K562 (cell line): ENCODE measurements around the gene HCN1. TPM values are rescaled to one million over a fixed set of nuclear protein-coding genes. Genes with fewer than 3 reads are reported as not detected.

Source experiments
- ATAC-seq: fragments of 200-7000 bp; cut with Tn5 transposase; 3 replicates; pipeline ENCODE4 v1.9.1; 2020; ENCODE audit warnings: moderate library complexity
- BruUV-seq: library from RNA; stranded (reverse); fragments of 400-500 nt; replicated peaks from 2 replicates; lab custom pipeline; 2021; lab: Mats Ljungman, UMichigan
- CTCF ChIA-PET: fragments of 300-600 bp; formaldehyde crosslinking; extraction: SDS; loops from one replicate; lab custom pipeline; 2021; ENCODE audit warnings: low intra/inter-chr PET ratio; lab: Yijun Ruan, JAX
- POLR2A ChIA-PET: fragments of 300-600, 350-650 bp; sonication (Branson Sonifier 250); formaldehyde crosslinking; extraction: SDS; loops from one replicate; lab custom pipeline; 2021; ENCODE audit warnings: antibody characterized with exemption, inconsistent platforms; lab: Yijun Ruan, JAX
- DNase-seq, 4 experiments: peaks; one replicate each; pipeline versions ENCODE4 v3.0.0 to v3.0.0-alpha.2; 2011 to 2018; ENCODE audit warnings: low spot score in 3 of 4, mixed read lengths in 3 of 4; ENCODE audit errors: extremely low read depth in 1 of 4
- FAIRE-seq: peaks from 2 replicates; lab custom pipeline; 2011; peaks lifted over from hg19 to GRCh38; lab: Jason Lieb, UNC
- H2AFZ ChIP-seq: 2 replicates; pipeline ENCODE4 v1.6.0; 2011; ENCODE audit warnings: low read depth, low read length, control low read depth, inconsistent platforms
- H3K27ac ChIP-seq: fragments of 200-600 bp; 3 replicates; pipeline ENCODE4 v1.8.0; 2011; ENCODE audit warnings: low read depth, mild to moderate bottlenecking, control low read depth, inconsistent platforms, low read length, moderate library complexity, mixed read lengths; ENCODE audit errors: extremely low read depth
- H3K27me3 ChIP-seq, 2 experiments: fragments of 300-600 bp in 1 of 2; 2 replicates in 1 of 2; 3 replicates in 1 of 2; pipeline versions ENCODE4 v1.6.0 to v1.8.0; 2011; ENCODE audit warnings: inconsistent platforms in 2 of 2, low read length in 2 of 2, mild to moderate bottlenecking in 1 of 2, mixed read lengths in 1 of 2, moderate library complexity in 1 of 2; ENCODE audit not compliant: control insufficient read depth in 2 of 2, insufficient read depth in 2 of 2
- H3K36me3 ChIP-seq: fragments of 300-600 bp; 3 replicates; pipeline ENCODE4 v1.8.0; 2011; ENCODE audit warnings: mild to moderate bottlenecking, low read length, inconsistent platforms; ENCODE audit not compliant: control insufficient read depth, insufficient read depth
- H3K4me1 ChIP-seq, 2 experiments: fragments of 200-600 bp in 1 of 2; replicated peaks in 1 of 2; 2 replicates in 1 of 2; 3 replicates in 1 of 2; pipeline versions ENCODE4 v1.5.1 to v1.8.0; 2011; ENCODE audit warnings: inconsistent platforms in 2 of 2, low read length in 2 of 2, mild to moderate bottlenecking in 1 of 2, mixed read lengths in 1 of 2, moderate library complexity in 1 of 2; ENCODE audit not compliant: control insufficient read depth in 2 of 2, insufficient read depth in 2 of 2
- H3K4me2 ChIP-seq: 2 replicates; pipeline ENCODE4 v1.6.1; 2011; ENCODE audit warnings: low read length, control low read depth, inconsistent platforms, mixed read lengths; ENCODE audit not compliant: insufficient read depth
- H3K4me3 ChIP-seq: fragments of 200-600 bp; sonication (generic), shearing (Covaris generic); 2 replicates; pipeline ENCODE4 v1.5.1; 2016; ENCODE audit warnings: control low read depth, inconsistent platforms
- H3K79me2 ChIP-seq: fragments of 200-600 bp; 3 replicates; pipeline ENCODE4 v1.8.0; 2011; ENCODE audit warnings: low read length, inconsistent platforms; ENCODE audit not compliant: control insufficient read depth, insufficient read depth
- H3K9ac ChIP-seq, 2 experiments: 2 replicates each; pipeline versions ENCODE4 v1.6.0 to v1.6.1; 2011; ENCODE audit warnings: low read depth in 2 of 2, low read length in 2 of 2, control low read depth in 1 of 2, inconsistent platforms in 1 of 2, mild to moderate bottlenecking in 1 of 2, mixed read lengths in 1 of 2; ENCODE audit not compliant: insufficient read depth in 1 of 2
- H3K9me1 ChIP-seq: one replicate; pipeline ENCODE4 v1.6.0; 2011; ENCODE audit warnings: inconsistent platforms, mild to moderate bottlenecking, low read length, moderate library complexity; ENCODE audit not compliant: control insufficient read depth, insufficient read depth
- H3K9me3 ChIP-seq: replicated peaks from 2 replicates; pipeline ENCODE4 v1.5.1; 2011; ENCODE audit warnings: low read depth, low read length, inconsistent platforms; ENCODE audit not compliant: control insufficient read depth, insufficient read depth
- H4K20me1 ChIP-seq: replicated peaks from 2 replicates; pipeline ENCODE4 v1.6.1; 2011; ENCODE audit warnings: low read length, inconsistent platforms, mixed read lengths; ENCODE audit not compliant: control insufficient read depth, insufficient read depth
- C11orf30 ChIP-seq: fragments of 450-650 bp; IDR thresholded peaks from 2 replicates; pipeline ENCODE4 v1.6.1; 2016; ENCODE audit warnings: low read depth, mild to moderate bottlenecking
- ZNF133 ChIP-seq: fragments of 250-450 bp; sonication (Bioruptor Pico); IDR thresholded peaks from 2 replicates; pipeline ENCODE4 v1.4.0; 2020; ENCODE audit warnings: mild to moderate bottlenecking
- ZNF263 ChIP-seq: sonication (generic); formaldehyde crosslinking; IDR thresholded peaks from 2 replicates; pipeline ENCODE4 v1.8.0; 2022; ENCODE audit warnings: mild to moderate bottlenecking, missing genetic modification reagents, borderline replicate concordance
- ZNF280B ChIP-seq: fragments of 250-450 bp; sonication (Bioruptor Pico); IDR thresholded peaks from 2 replicates; pipeline ENCODE4 v1.5.1; 2021; ENCODE audit warnings: mild to moderate bottlenecking
- whole genome bisulfite sequencing: fragments of 100-300 bp; shearing (Covaris generic); methylation state at CpG from one replicate; pipeline ENCODE4 v1.1.6; 2016; ENCODE audit warnings: low coverage, mixed read lengths; ENCODE audit not compliant: insufficient coverage; ENCODE audit errors: missing lambda C conversion rate; 5-methylcytosine and 5-hydroxymethylcytosine counted together
- in situ Hi-C: fragments of 300-500 bp; cut with MboI; formaldehyde crosslinking; loops from 4 replicates; pipeline ENCODE4 v1.15.0; 2018; ENCODE audit warnings: inconsistent platforms, mixed read lengths
- intact Hi-C: fragments of 100-400 bp; cut with micrococcal nuclease; formaldehyde crosslinking; loops from 2 replicates; pipeline ENCODE4 v1.14.2; 2022
- polyA plus RNA-seq, 8 experiments: library from polyadenylated mRNA; depleted of rRNA in 4 of 8; stranded (reverse) in 5 of 8; unstranded in 3 of 8; fragments of >200 nt; fragmentation: Nextera tagmentation in 2 of 8; fragmentation: Illumina TruSeq in 1 of 8; extraction: Ambion mirVana in 2 of 8; extraction: Trizol in 1 of 8; gene quantifications; 2 replicates each; pipeline versions ENCODE4 v1.2.1 to v1.2.3, GENCODE V29; 2011 to 2014; ENCODE audit warnings: inconsistent platforms in 1 of 8, missing spikeins in 1 of 8
- total RNA-seq, 7 experiments: library from RNA; depleted of rRNA in 6 of 7; stranded (reverse); fragments of >200 nt in 6 of 7; fragmentation: Illumina TruSeq in 2 of 7; extraction: Trizol in 2 of 7; gene quantifications; 2 replicates each; pipeline versions ENCODE4 v1.2.1 to v1.2.3, GENCODE V29; 2011 to 2021; ENCODE audit warnings: low replicate concordance in 1 of 7
- TF ChIP-seq, protein P1 (sequence below), 2 experiments: IDR thresholded peaks in 1 of 2; conservative IDR thresholded peaks in 1 of 2; 2 replicates each; pipeline ENCODE4 v1.6.1; 2016; ENCODE audit warnings: low read depth in 2 of 2, mild to moderate bottlenecking in 1 of 2, missing compliant biosample characterization in 1 of 2, missing genetic modification characterization in 1 of 2, moderate library complexity in 1 of 2

HCN1 gene
- total and polyA plus RNA-seq, 9 of the 15 experiments (the other 6 are each of a cell fraction or from before 2014, with no cell fraction given), result not detected

GRCh38 chr5:45694971-45695803 lies 993 bp downstream of the HCN1 start:
- Histone ChIP-seq H3K4me2 (no peak overlapping the region), H3K79me2 (no peaks in the 10 kb centered on the region), H3K4me1 (no peaks in the 10 kb centered on the region), H3K36me3 (no peaks in the 10 kb centered on the region), H3K4me3 (no peak overlapping the region), H3K9me1 (no peaks in the 10 kb centered on the region), H4K20me1 (no peaks in the 10 kb centered on the region), H2AFZ (no peak overlapping the region), H3K27ac (no peak overlapping the region), H3K27me3 (no peaks in the 10 kb centered on the region), H3K9me3 (no peaks in the 10 kb centered on the region), H3K9ac (no peak overlapping the region)
- FAIRE-seq (no peak), DNase-seq (no peak), ATAC-seq (no peak)
- no TSS peak for BruUV-seq
- TF ChIP-seq ZNF133 (CRISPR knock-in tag), result no peak
- TF ChIP-seq, protein P1, sequence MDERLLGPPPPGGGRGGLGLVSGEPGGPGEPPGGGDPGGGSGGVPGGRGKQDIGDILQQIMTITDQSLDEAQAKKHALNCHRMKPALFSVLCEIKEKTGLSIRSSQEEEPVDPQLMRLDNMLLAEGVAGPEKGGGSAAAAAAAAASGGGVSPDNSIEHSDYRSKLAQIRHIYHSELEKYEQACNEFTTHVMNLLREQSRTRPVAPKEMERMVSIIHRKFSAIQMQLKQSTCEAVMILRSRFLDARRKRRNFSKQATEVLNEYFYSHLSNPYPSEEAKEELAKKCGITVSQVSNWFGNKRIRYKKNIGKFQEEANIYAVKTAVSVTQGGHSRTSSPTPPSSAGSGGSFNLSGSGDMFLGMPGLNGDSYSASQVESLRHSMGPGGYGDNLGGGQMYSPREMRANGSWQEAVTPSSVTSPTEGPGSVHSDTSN (CRISPR knock-in tag; IDR thresholded peaks at IDR 0.05; ENCODE audit: low read depth), result no peak
- TF ChIP-seq, protein P1 (tag; conservative IDR thresholded peaks at IDR 0.05; ENCODE audit: low read depth), result no peak
- no peak for TF ChIP-seq ZNF280B (CRISPR knock-in tag)
- no peak for TF ChIP-seq ZNF263 (CRISPR knock-in tag)
- TF ChIP-seq C11orf30, result no peak
- in situ Hi-C loops, result no loop called here
- intact Hi-C loops, result no loop called here
- ChIA-PET POLR2A (no interaction called here), CTCF (no interaction called here)
- 4% methylated on average over 41 of the region's 51 CpGs for WGBS
